Smooth muscle cell (in vitro differentiated cells): ENCODE measurements around the gene ZNF302. TPM values are rescaled to one million over a fixed set of nuclear protein-coding genes. Genes with fewer than 3 reads are reported as not detected.

Source experiments
- DNase-seq: peaks from one replicate; lab custom pipeline; 2025; ENCODE audit not compliant: unreplicated experiment; lab: John Stamatoyannopoulos, UW
- H2AFZ ChIP-seq: fragments of 200-600 bp; sonication (generic); 2 replicates; pipeline ENCODE4 v1.6.0; 2016; ENCODE audit warnings: antibody characterized with exemption, low read depth, mild to moderate bottlenecking
- H3F3A ChIP-seq: fragments of 200-600 bp; sonication (generic); 2 replicates; pipeline ENCODE4 v1.6.0; 2017; ENCODE audit warnings: antibody characterized with exemption, low read depth
- H3K27ac ChIP-seq: fragments of 200-600 bp; sonication (generic); 2 replicates; pipeline ENCODE4 v1.5.1; 2016; ENCODE audit warnings: low read depth, mild to moderate bottlenecking
- H3K27me3 ChIP-seq: fragments of 200-600 bp; sonication (generic); 2 replicates; pipeline ENCODE4 v1.6.1; 2016; ENCODE audit warnings: low read depth, mild to moderate bottlenecking
- H3K36me3 ChIP-seq: fragments of 200-600 bp; sonication (generic); 2 replicates; pipeline ENCODE4 v1.5.1; 2016; ENCODE audit warnings: low read depth
- H3K4me1 ChIP-seq: fragments of 200-600 bp; sonication (generic); 2 replicates; pipeline ENCODE4 v1.5.1; 2016; ENCODE audit warnings: low read depth
- H3K4me2 ChIP-seq: fragments of 200-600 bp; sonication (generic); 2 replicates; pipeline ENCODE4 v1.6.0; 2016; ENCODE audit warnings: mild to moderate bottlenecking
- H3K4me3 ChIP-seq: fragments of 200-600 bp; sonication (generic); 2 replicates; pipeline ENCODE4 v1.5.1; 2016; ENCODE audit warnings: mild to moderate bottlenecking
- H3K79me2 ChIP-seq: fragments of 200-600 bp; sonication (generic); 2 replicates; pipeline ENCODE4 v1.6.0; 2016; ENCODE audit warnings: low read depth, mild to moderate bottlenecking
- H3K9ac ChIP-seq: fragments of 200-600 bp; sonication (generic); 2 replicates; pipeline ENCODE4 v1.6.0; 2016; ENCODE audit warnings: low read depth
- H3K9me3 ChIP-seq: fragments of 200-600 bp; sonication (generic); replicated peaks from 2 replicates; pipeline ENCODE4 v1.5.1; 2016; ENCODE audit warnings: low read depth
- H4K20me1 ChIP-seq: fragments of 200-600 bp; sonication (generic); 2 replicates; pipeline ENCODE4 v1.6.0; 2016; ENCODE audit warnings: low read depth
- CTCF ChIP-seq: fragments of 200-600 bp; sonication (generic); IDR thresholded peaks from 2 replicates; pipeline ENCODE4 v1.5.1; 2017; ENCODE audit warnings: borderline replicate concordance, mild to moderate bottlenecking, antibody characterized with exemption; ENCODE audit not compliant: insufficient read depth, poor library complexity, severe bottlenecking
- WGBS: methylation state at CpG from one replicate; pipeline ENCODE4 v1.1.7; 2016; ENCODE audit warnings: low lambda C conversion rate; 5-methylcytosine and 5-hydroxymethylcytosine counted together
- polyA plus RNA-seq: library from polyadenylated mRNA; unstranded; fragments of >200 nt; fragmentation: Nextera tagmentation; extraction: Ambion mirVana; gene quantifications from 2 replicates; pipeline ENCODE4 v1.2.1, GENCODE V29; 2016
- total RNA-seq: library from RNA; depleted of rRNA; stranded (reverse); fragments of >200 nt; gene quantifications from 2 replicates; pipeline ENCODE4 v1.2.3, GENCODE V29; 2014

Gene ZNF302
- total and polyA plus RNA-seq, 2 experiments from 2014 or later: 11.5 to 16.0 TPM

GRCh38 chr19:34722353-34722752, 44.9 kb downstream of the ZNF302 start:
- no peaks in the 10 kb centered on the region for H3K27me3 ChIP-seq
- H3K4me1 ChIP-seq: no peaks in the 10 kb centered on the region
- no peaks in the 10 kb centered on the region for H3K79me2 ChIP-seq
- no peak overlapping the region for H3K27ac ChIP-seq
- no peaks in the 10 kb centered on the region for H3K9me3 ChIP-seq
- no peaks in the 10 kb centered on the region for H3K36me3 ChIP-seq
- H4K20me1 ChIP-seq: no peaks in the 10 kb centered on the region
- no peak overlapping the region for H3K9ac ChIP-seq
- DNase-seq: no peak
- TF ChIP-seq CTCF: no peak
- no peaks in the 10 kb centered on the region for H3F3A ChIP-seq
- no peak overlapping the region for H3K4me3 ChIP-seq
- no peak overlapping the region for H2AFZ ChIP-seq
- WGBS: 74% methylated on average over 11 of the region's 11 CpGs
- H3K4me2 ChIP-seq: no peak overlapping the region

GRCh38 chr19:34725400-34725799, 47.9 kb downstream of the ZNF302 start:
- H3K4me1 ChIP-seq: no peaks in the 10 kb centered on the region
- no peaks in the 10 kb centered on the region for H3K9me3 ChIP-seq
- no peaks in the 10 kb centered on the region for H3F3A ChIP-seq
- no peaks in the 10 kb centered on the region for H3K79me2 ChIP-seq
- TF ChIP-seq CTCF: no peak
- DNase-seq: no peak
- no peaks in the 10 kb centered on the region for H4K20me1 ChIP-seq
- no peaks in the 10 kb centered on the region for H3K36me3 ChIP-seq
- no peak overlapping the region for H3K4me3 ChIP-seq
- no peak overlapping the region for H3K9ac ChIP-seq
- no peak overlapping the region for H2AFZ ChIP-seq
- no peak overlapping the region for H3K4me2 ChIP-seq
- WGBS: 68% methylated on average over 6 of the region's 6 CpGs
- H3K27me3 ChIP-seq: no peaks in the 10 kb centered on the region
- no peak overlapping the region for H3K27ac ChIP-seq

- no peak for TF ChIP-seq CTCF
- no peak for DNase-seq
- peaks cover 13% of the 10 kb centered on the region for H3K4me1 ChIP-seq
- peaks cover 4% of the 10 kb centered on the region for H3K79me2 ChIP-seq
- no peaks in the 10 kb centered on the region for H3K9me3 ChIP-seq
- no peaks in the 10 kb centered on the region for H4K20me1 ChIP-seq
- WGBS: 93% methylated on average over 11 of the region's 11 CpGs
- H3K27ac ChIP-seq: no peak overlapping the region
- no peak overlapping the region for H3K4me2 ChIP-seq
- H3F3A ChIP-seq: peaks cover 5% of the 10 kb centered on the region
- H3K36me3 ChIP-seq: no peaks in the 10 kb centered on the region
- H3K4me3 ChIP-seq: no peak overlapping the region
- no peak overlapping the region for H3K9ac ChIP-seq
- no peaks in the 10 kb centered on the region for H3K27me3 ChIP-seq
- H2AFZ ChIP-seq: no peak overlapping the region
Observed at GRCh38 chr19:34731019-34731829, 53.7 kb downstream of the ZNF302 start.

GRCh38 chr19:34731964-34732363, 54.5 kb downstream of the ZNF302 start:
- Histone ChIP-seq H3K4me2 (no peak overlapping the region), H3K27ac (no peak overlapping the region), H3K36me3 (no peaks in the 10 kb centered on the region), H3K4me3 (no peak overlapping the region), H2AFZ (no peak overlapping the region), H3K9me3 (no peaks in the 10 kb centered on the region), H3F3A (peaks cover 5% of the 10 kb centered on the region), H4K20me1 (no peaks in the 10 kb centered on the region), H3K79me2 (peaks cover 4% of the 10 kb centered on the region), H3K4me1 (peaks cover 13% of the 10 kb centered on the region), H3K27me3 (no peaks in the 10 kb centered on the region), H3K9ac (no peak overlapping the region)
- WGBS: 86% methylated on average over 7 of the region's 7 CpGs
- no peak for DNase-seq
- TF ChIP-seq CTCF: no peak
